ENCODE data around the gene MYOM1. TPM values are rescaled to one million over a fixed set of nuclear protein-coding genes. Genes with fewer than 3 reads are reported as not detected.

The MYOM1 gene
- total RNA-seq, 1 donor from 2014 or later, result 661 TPM

GRCh38 chr18:3192752-3193151, 27.0 kb downstream of the MYOM1 start:
- Histone ChIP-seq H3K9me3 (ENCODE audit: control insufficient read depth in 3 of 3, low read length in 3 of 3) (no peaks in the 10 kb centered on the region), H3K36me3 (ENCODE audit: control insufficient read depth in 3 of 3, insufficient read depth in 3 of 3, low read length in 3 of 3) (peaks cover 10 to 29% (median 16%) of the 10 kb centered on the region in 3 donors), H3K9ac (ENCODE audit: low read depth in 1 of 3, low read length in 3 of 3) (no peak overlapping the region), H3K4me3 (ENCODE audit: low read length in 3 of 3) (no peak overlapping the region), H3K27ac (ENCODE audit: low read depth, low read length) (peak overlapping the region; percentile 74), H3K27me3 (ENCODE audit: control insufficient read depth in 3 of 3, insufficient read depth in 3 of 3, low read length in 3 of 3) (no peaks in the 10 kb centered on the region), H3K4me1 (ENCODE audit: control insufficient read depth in 3 of 3, insufficient read depth in 3 of 3, low read length in 3 of 3) (peaks cover 35 to 50% (median 39%) of the 10 kb centered on the region in 3 donors)

- Histone ChIP-seq H3K9ac (ENCODE audit: low read depth in 1 of 3, low read length in 3 of 3) (no peak overlapping the region), H3K36me3 (ENCODE audit: control insufficient read depth in 3 of 3, insufficient read depth in 3 of 3, low read length in 3 of 3) (peaks cover 15 to 31% (median 21%) of the 10 kb centered on the region in 3 donors), H3K9me3 (ENCODE audit: control insufficient read depth in 3 of 3, low read length in 3 of 3) (no peaks in the 10 kb centered on the region), H3K27me3 (ENCODE audit: control insufficient read depth in 3 of 3, insufficient read depth in 3 of 3, low read length in 3 of 3) (no peaks in the 10 kb centered on the region), H3K4me1 (ENCODE audit: control insufficient read depth in 3 of 3, insufficient read depth in 3 of 3, low read length in 3 of 3) (peaks cover 34 to 50% (median 39%) of the 10 kb centered on the region in 3 donors), H3K27ac (ENCODE audit: low read depth, low read length) (peak overlapping the region; percentile 74), H3K4me3 (ENCODE audit: low read length in 3 of 3) (no peak overlapping the region)
Measured at GRCh38 chr18:3192286-3192685, 27.5 kb downstream of the MYOM1 start.

DNA sequence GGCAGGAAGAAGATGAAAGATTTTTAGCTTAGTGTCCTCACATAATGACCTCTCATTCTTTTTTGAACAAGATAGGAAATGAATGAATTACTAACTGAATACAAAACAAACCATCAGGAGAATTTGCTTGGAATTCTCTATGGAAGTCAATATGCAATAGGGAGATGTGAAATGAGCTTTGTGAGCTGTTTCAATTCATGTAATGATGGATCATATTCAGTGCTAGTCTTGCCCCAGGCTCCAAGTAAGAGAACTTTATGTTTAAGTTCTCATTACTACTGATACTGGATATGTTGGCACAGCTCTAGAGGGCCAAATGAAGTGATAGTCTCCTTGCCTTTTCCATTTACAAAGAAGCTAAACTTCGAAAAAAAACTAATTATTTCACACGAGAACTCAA, 29.2 kb downstream of the MYOM1 start:
- Histone ChIP-seq H3K9me3 (ENCODE audit: control insufficient read depth in 3 of 3, low read length in 3 of 3) (no peaks in the 10 kb centered on the region), H3K27me3 (ENCODE audit: control insufficient read depth in 3 of 3, insufficient read depth in 3 of 3, low read length in 3 of 3) (no peaks in the 10 kb centered on the region), H3K36me3 (ENCODE audit: control insufficient read depth in 3 of 3, insufficient read depth in 3 of 3, low read length in 3 of 3) (peaks cover 27 to 43% (median 32%) of the 10 kb centered on the region in 3 donors), H3K9ac (ENCODE audit: low read depth in 1 of 3, low read length in 3 of 3) (no peak overlapping the region), H3K27ac (ENCODE audit: low read depth, low read length) (peak overlapping the region; percentile 74), H3K4me3 (ENCODE audit: low read length in 3 of 3) (no peak overlapping the region), H3K4me1 (ENCODE audit: control insufficient read depth in 3 of 3, insufficient read depth in 3 of 3, low read length in 3 of 3) (peaks cover 32 to 39% (median 34%) of the 10 kb centered on the region in 3 donors)

DNA sequence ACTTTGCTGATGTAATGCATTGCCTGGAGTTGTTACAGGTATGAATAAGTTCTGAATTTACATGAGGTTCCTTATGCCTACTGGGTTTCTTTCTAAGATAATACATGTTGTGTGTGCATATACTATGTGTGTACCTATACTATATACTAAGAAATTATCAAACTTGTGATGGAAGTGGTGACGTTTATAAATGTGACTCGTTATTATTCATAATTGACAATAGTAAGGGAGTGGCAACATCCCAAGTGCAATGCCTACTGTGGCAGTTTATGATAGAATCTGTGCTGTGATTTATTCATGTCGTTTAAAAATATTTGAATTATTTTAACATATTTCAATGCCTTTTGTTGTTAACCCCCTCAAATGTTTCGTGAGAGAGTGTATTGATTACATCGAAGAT, 29.9 kb downstream of the MYOM1 start:
- H3K36me3 ChIP-seq (ENCODE audit: control insufficient read depth in 3 of 3, insufficient read depth in 3 of 3, low read length in 3 of 3), result peaks cover 27 to 45% (median 32%) of the 10 kb centered on the region in 3 donors
- H3K27ac ChIP-seq (ENCODE audit: low read depth, low read length), result peak overlapping the region; percentile 29
- no peak overlapping the region for H3K4me3 ChIP-seq (ENCODE audit: low read length in 3 of 3)
- H3K9ac ChIP-seq (ENCODE audit: low read depth in 1 of 3, low read length in 3 of 3), result no peak overlapping the region
- no peaks in the 10 kb centered on the region for H3K27me3 ChIP-seq (ENCODE audit: control insufficient read depth in 3 of 3, insufficient read depth in 3 of 3, low read length in 3 of 3)
- peaks cover 24 to 36% (median 29%) of the 10 kb centered on the region in 3 donors for H3K4me1 ChIP-seq (ENCODE audit: control insufficient read depth in 3 of 3, insufficient read depth in 3 of 3, low read length in 3 of 3)
- no peaks in the 10 kb centered on the region for H3K9me3 ChIP-seq (ENCODE audit: control insufficient read depth in 3 of 3, low read length in 3 of 3)

GRCh38 chr18:3186678-3187658, 32.8 kb downstream of the MYOM1 start:
- H3K9me3 ChIP-seq (ENCODE audit: control insufficient read depth in 3 of 3, low read length in 3 of 3), result no peaks in the 10 kb centered on the region
- H3K27me3 ChIP-seq (ENCODE audit: control insufficient read depth in 3 of 3, insufficient read depth in 3 of 3, low read length in 3 of 3), result no peaks in the 10 kb centered on the region
- H3K9ac ChIP-seq (ENCODE audit: low read depth in 1 of 3, low read length in 3 of 3), result no peak overlapping the region
- no peak overlapping the region for H3K27ac ChIP-seq (ENCODE audit: low read depth, low read length)
- H3K36me3 ChIP-seq (ENCODE audit: control insufficient read depth in 3 of 3, insufficient read depth in 3 of 3, low read length in 3 of 3), result peaks cover 44 to 63% (median 50%) of the 10 kb centered on the region in 3 donors
- H3K4me1 ChIP-seq (ENCODE audit: control insufficient read depth in 3 of 3, insufficient read depth in 3 of 3, low read length in 3 of 3), result peaks cover 12 to 28% (median 24%) of the 10 kb centered on the region in 3 donors
- H3K4me3 ChIP-seq (ENCODE audit: low read length in 3 of 3), result no peak overlapping the region

GRCh38 chr18:3184275-3184963, 35.3 kb downstream of the MYOM1 start:
- Histone ChIP-seq H3K4me1 (ENCODE audit: control insufficient read depth in 3 of 3, insufficient read depth in 3 of 3, low read length in 3 of 3) (peaks cover 15 to 25% (median 16%) of the 10 kb centered on the region in 3 donors), H3K9me3 (ENCODE audit: control insufficient read depth in 3 of 3, low read length in 3 of 3) (no peaks in the 10 kb centered on the region), H3K4me3 (ENCODE audit: low read length in 3 of 3) (no peak overlapping the region), H3K27me3 (ENCODE audit: control insufficient read depth in 3 of 3, insufficient read depth in 3 of 3, low read length in 3 of 3) (no peaks in the 10 kb centered on the region), H3K9ac (ENCODE audit: low read depth in 1 of 3, low read length in 3 of 3) (no peak overlapping the region), H3K27ac (ENCODE audit: low read depth, low read length) (no peak overlapping the region), H3K36me3 (ENCODE audit: control insufficient read depth in 3 of 3, insufficient read depth in 3 of 3, low read length in 3 of 3) (peaks cover 42 to 49% (median 47%) of the 10 kb centered on the region in 3 donors)

GRCh38 chr18:3183103-3183717, 36.6 kb downstream of the MYOM1 start:
- Histone ChIP-seq H3K9ac (ENCODE audit: low read depth in 1 of 3, low read length in 3 of 3) (no peak overlapping the region), H3K36me3 (ENCODE audit: control insufficient read depth in 3 of 3, insufficient read depth in 3 of 3, low read length in 3 of 3) (peaks cover 38 to 41% (median 39%) of the 10 kb centered on the region in 3 donors), H3K9me3 (ENCODE audit: control insufficient read depth in 3 of 3, low read length in 3 of 3) (no peaks in the 10 kb centered on the region), H3K27me3 (ENCODE audit: control insufficient read depth in 3 of 3, insufficient read depth in 3 of 3, low read length in 3 of 3) (no peaks in the 10 kb centered on the region), H3K4me1 (ENCODE audit: control insufficient read depth in 3 of 3, insufficient read depth in 3 of 3, low read length in 3 of 3) (peaks cover 18 to 21% (median 20%) of the 10 kb centered on the region in 3 donors), H3K27ac (ENCODE audit: low read depth, low read length) (no peak overlapping the region), H3K4me3 (ENCODE audit: low read length in 3 of 3) (no peak overlapping the region)

DNA sequence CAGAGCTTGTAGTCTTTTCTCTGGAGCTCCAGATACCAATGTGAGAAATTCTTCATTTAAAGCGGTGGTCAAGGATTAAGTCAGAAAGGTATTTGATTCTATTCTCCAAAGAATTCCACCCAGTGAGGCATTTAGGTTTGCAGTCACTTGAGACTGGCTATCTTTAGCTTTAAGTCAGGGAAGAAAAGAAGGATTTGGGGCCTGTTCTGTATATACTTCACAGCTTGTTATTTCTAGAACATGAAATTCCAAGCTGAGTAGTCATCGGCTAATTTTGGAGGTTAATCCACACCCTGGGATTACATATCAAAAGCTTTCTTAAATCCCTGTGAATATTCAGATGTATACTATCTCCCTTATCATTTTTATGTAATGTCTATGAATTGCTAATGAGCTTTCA, 39.4 kb downstream of the MYOM1 start:
- Histone ChIP-seq H3K4me1 (ENCODE audit: control insufficient read depth in 3 of 3, insufficient read depth in 3 of 3, low read length in 3 of 3) (peaks cover 20 to 22% (median 21%) of the 10 kb centered on the region in 3 donors), H3K9me3 (ENCODE audit: control insufficient read depth in 3 of 3, low read length in 3 of 3) (no peaks in the 10 kb centered on the region), H3K9ac (ENCODE audit: low read depth in 1 of 3, low read length in 3 of 3) (no peak overlapping the region), H3K27me3 (ENCODE audit: control insufficient read depth in 3 of 3, insufficient read depth in 3 of 3, low read length in 3 of 3) (no peaks in the 10 kb centered on the region), H3K4me3 (ENCODE audit: low read length in 3 of 3) (no peak overlapping the region), H3K27ac (ENCODE audit: low read depth, low read length) (peak overlapping the region; percentile 65), H3K36me3 (ENCODE audit: control insufficient read depth in 3 of 3, insufficient read depth in 3 of 3, low read length in 3 of 3) (peaks cover 23 to 38% (median 36%) of the 10 kb centered on the region in 3 donors)

DNA sequence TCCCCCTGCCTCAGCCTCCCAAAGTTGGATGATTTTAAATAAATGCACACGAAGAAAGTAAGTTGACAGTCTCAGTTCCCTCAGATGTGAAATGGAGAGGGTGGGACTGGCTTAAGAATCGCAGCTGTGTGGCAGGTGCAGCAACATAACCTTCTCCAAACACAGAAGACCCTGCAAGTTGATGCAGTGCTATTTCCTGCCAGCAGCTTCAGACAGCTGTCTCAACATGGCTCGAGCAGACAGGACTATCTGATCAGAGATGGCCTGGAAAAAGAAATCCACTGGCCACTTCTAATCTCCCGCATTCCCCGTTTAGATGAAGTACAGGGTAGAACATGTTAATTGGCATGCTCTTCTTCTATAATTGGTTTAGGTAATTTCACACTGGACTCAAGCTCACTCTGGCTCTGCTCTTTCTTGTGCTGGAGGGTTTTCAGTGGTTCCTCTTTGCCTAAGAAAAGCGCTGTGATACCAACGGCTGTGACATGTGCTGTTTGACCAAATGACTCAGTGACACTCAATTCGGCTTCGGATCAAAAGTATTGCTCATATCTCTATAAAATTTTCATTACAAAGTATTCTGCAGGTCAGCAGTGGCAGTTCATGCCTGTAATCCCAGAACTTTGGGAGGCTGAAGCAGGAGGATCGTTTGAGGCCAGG, 40.2 kb downstream of the MYOM1 start:
- peaks cover 16 to 20% (median 18%) of the 10 kb centered on the region in 3 donors for H3K4me1 ChIP-seq (ENCODE audit: control insufficient read depth in 3 of 3, insufficient read depth in 3 of 3, low read length in 3 of 3)
- H3K9me3 ChIP-seq (ENCODE audit: control insufficient read depth in 3 of 3, low read length in 3 of 3), result no peaks in the 10 kb centered on the region
- H3K27me3 ChIP-seq (ENCODE audit: control insufficient read depth in 3 of 3, insufficient read depth in 3 of 3, low read length in 3 of 3), result no peaks in the 10 kb centered on the region
- H3K9ac ChIP-seq (ENCODE audit: low read depth in 1 of 3, low read length in 3 of 3), result peak overlapping the region in 1 of 3 donors; percentile 42
- peak overlapping the region; percentile 65 for H3K27ac ChIP-seq (ENCODE audit: low read depth, low read length)
- no peak overlapping the region for H3K4me3 ChIP-seq (ENCODE audit: low read length in 3 of 3)
- H3K36me3 ChIP-seq (ENCODE audit: control insufficient read depth in 3 of 3, insufficient read depth in 3 of 3, low read length in 3 of 3), result peaks cover 26 to 40% (median 38%) of the 10 kb centered on the region in 3 donors
